ENCODE results near the gene CHST7.

Gene CHST7

DNA sequence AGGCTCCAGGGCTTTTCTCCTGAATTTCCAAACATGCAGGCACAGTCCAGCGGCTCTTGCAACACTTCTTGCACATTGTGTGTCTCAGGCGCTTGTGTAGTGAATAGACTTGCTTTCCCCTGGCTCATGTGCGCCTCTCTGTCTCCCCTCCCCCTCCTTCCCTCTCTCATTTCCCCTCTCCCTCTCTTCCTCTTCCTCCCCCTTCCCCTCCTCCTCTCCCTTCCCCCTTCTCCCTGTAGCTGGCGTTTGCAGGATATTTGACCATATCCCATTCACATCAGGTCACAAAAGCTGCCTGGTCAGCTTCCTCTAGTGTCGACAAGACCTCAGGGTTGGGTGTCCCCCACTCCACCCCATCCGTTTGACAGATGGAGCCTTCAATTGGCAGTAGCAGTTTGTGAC, 2.4 kb downstream of the CHST7 start:
- no peak overlapping the region for H3K27ac ChIP-seq
- TF ChIP-seq CTCF (conservative IDR thresholded peaks at IDR 0.05) (no peak), ZFX (IDR thresholded peaks at IDR 0.05) (no peak)

DNA sequence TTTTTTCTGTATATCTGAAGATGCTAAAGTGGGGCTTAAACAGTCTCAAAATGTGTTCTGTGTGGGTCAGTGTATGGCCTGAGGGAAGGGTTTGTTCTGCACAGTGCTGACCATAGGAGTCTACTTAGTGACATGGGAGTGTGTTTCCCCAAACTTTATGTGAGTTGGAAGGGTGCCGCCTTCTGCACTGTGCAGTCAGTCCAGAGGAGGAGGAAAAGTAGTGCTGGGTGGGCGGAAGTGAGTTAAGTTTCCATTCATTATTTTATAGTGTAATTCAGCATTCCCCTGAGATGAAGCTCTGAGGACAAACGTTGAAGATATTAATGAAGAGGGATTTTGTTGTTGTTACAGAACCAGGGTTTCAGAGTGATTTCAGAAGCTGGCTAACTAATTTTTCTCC, 2.9 kb downstream of the CHST7 start:
- H3K27ac ChIP-seq, result no peak overlapping the region
- TF ChIP-seq CTCF (conservative IDR thresholded peaks at IDR 0.05) (no peak), ZFX (IDR thresholded peaks at IDR 0.05) (no peak)

GRCh38 chrX:46577221-46578005, 3.8 kb downstream of the CHST7 start:
- TF ChIP-seq CTCF (conservative IDR thresholded peaks at IDR 0.05) (no peak), ZFX (IDR thresholded peaks at IDR 0.05) (no peak)
- no peak overlapping the region for H3K27ac ChIP-seq

- no peak overlapping the region for H3K27ac ChIP-seq
- no peak for TF ChIP-seq CTCF (conservative IDR thresholded peaks at IDR 0.05)
- no peak for TF ChIP-seq ZFX (IDR thresholded peaks at IDR 0.05)
Observed at GRCh38 chrX:46579250-46579649, 5.7 kb downstream of the CHST7 start.

DNA sequence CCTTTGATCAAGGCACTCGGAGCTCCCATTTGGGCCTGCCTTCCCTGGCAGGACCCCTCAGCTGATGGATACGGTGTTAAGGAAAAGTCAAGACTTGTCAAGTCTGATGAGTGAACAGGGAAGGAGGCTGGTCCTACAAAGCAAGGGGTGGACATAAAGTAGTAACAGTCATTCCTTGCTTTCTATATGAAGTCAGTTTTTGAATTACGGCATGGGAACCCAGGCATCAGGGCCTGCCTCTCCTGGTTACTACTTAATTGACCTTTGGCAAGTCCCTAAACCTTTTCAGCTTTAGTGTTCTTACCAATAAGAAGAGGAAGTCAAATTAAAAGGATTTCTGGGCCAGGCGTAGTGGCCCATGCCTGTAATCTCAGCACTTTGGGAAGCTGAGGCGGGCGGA, 7.0 kb downstream of the CHST7 start:
- TF ChIP-seq CTCF (conservative IDR thresholded peaks at IDR 0.05) (no peak), ZFX (IDR thresholded peaks at IDR 0.05) (no peak)

DNA sequence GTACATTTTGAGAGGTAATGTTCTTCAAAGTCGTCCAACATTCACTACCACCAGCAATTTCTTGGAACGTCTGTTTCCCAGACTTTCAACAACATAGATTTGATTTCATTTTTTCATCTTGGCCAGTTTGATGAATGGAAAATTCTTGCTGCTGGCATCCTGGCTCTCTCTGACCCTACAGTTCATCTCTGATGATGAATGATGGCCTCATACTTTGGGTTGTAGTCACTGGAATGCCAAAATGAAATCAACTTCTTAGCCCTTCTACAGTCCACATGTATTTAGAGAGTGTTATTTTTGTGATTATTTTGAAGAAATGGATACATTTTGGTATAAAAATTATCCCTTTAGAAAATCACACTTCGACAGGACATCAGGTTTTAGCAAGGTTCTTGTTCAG, 8.8 kb downstream of the CHST7 start:
- TF ChIP-seq CTCF (conservative IDR thresholded peaks at IDR 0.05), result no peak
- no peak for TF ChIP-seq ZFX (IDR thresholded peaks at IDR 0.05)
- H3K27ac ChIP-seq, result no peak overlapping the region

More for the DNA sequence above, 7.0 kb downstream of the CHST7 start:
- no peak overlapping the region for H3K27ac ChIP-seq

DNA sequence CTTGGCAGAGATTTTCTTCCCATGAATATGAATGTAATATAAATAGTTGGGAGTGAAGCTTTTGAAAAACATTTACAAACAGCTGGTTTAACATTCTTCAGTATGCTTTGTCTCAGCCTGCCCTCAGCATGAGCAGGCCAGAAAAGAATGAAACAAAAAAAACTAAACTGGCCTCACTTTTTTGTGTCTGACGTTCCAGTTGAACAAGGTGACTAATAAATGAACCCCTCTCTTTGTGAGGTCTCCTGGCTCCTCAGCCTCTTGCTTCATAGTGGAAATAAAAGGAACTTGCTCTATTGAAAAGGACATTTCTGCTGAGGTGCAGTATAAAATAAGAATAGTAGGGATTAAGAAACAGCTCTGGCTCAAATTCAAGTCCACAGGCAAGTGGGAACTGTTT, 9.4 kb downstream of the CHST7 start:
- no peak overlapping the region for H3K27ac ChIP-seq
- TF ChIP-seq CTCF (conservative IDR thresholded peaks at IDR 0.05) (no peak), ZFX (IDR thresholded peaks at IDR 0.05) (no peak)
